ENCODE results near the gene IARS1. TPM values are rescaled to one million over a fixed set of nuclear protein-coding genes. Genes with fewer than 3 reads are reported as not detected.

Gene IARS1
- total and polyA plus RNA-seq, 2 of the 8 experiments (the other 6 are each of a cell fraction or from before 2014, with no cell fraction given) = 74.9 to 243 TPM

DNA sequence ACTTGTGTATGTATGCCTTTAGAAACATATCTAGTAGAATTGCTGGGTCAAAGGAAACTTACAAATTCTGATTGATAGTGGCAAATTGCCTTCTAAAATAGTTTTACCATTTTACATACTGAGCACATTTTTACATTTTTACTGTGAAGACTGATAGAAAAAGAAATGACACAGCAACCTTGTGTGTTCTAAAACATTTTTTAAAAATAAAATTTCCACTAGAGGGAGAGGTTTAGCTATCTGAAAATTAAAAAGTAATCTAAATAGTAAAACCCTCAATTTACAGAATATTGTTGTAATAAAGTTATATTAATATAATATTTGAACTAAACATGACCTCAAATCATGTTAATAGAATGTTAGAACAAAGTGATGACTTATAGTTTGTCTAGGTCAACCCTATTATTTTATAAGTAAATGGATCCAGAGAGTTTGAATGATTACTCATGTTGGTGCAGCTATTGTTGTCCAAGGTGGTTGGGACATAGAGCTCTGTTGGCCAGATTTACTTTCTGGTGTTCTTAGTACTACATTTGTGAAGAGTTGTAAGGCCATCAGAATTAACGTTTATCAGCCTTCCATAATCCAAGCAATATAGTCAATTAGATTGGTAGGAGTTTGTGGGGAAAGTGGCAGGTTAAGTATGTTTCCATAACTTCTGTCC is 49.5 kb upstream of the IARS1 start (continued):
- TF ChIP-seq, protein P1, sequence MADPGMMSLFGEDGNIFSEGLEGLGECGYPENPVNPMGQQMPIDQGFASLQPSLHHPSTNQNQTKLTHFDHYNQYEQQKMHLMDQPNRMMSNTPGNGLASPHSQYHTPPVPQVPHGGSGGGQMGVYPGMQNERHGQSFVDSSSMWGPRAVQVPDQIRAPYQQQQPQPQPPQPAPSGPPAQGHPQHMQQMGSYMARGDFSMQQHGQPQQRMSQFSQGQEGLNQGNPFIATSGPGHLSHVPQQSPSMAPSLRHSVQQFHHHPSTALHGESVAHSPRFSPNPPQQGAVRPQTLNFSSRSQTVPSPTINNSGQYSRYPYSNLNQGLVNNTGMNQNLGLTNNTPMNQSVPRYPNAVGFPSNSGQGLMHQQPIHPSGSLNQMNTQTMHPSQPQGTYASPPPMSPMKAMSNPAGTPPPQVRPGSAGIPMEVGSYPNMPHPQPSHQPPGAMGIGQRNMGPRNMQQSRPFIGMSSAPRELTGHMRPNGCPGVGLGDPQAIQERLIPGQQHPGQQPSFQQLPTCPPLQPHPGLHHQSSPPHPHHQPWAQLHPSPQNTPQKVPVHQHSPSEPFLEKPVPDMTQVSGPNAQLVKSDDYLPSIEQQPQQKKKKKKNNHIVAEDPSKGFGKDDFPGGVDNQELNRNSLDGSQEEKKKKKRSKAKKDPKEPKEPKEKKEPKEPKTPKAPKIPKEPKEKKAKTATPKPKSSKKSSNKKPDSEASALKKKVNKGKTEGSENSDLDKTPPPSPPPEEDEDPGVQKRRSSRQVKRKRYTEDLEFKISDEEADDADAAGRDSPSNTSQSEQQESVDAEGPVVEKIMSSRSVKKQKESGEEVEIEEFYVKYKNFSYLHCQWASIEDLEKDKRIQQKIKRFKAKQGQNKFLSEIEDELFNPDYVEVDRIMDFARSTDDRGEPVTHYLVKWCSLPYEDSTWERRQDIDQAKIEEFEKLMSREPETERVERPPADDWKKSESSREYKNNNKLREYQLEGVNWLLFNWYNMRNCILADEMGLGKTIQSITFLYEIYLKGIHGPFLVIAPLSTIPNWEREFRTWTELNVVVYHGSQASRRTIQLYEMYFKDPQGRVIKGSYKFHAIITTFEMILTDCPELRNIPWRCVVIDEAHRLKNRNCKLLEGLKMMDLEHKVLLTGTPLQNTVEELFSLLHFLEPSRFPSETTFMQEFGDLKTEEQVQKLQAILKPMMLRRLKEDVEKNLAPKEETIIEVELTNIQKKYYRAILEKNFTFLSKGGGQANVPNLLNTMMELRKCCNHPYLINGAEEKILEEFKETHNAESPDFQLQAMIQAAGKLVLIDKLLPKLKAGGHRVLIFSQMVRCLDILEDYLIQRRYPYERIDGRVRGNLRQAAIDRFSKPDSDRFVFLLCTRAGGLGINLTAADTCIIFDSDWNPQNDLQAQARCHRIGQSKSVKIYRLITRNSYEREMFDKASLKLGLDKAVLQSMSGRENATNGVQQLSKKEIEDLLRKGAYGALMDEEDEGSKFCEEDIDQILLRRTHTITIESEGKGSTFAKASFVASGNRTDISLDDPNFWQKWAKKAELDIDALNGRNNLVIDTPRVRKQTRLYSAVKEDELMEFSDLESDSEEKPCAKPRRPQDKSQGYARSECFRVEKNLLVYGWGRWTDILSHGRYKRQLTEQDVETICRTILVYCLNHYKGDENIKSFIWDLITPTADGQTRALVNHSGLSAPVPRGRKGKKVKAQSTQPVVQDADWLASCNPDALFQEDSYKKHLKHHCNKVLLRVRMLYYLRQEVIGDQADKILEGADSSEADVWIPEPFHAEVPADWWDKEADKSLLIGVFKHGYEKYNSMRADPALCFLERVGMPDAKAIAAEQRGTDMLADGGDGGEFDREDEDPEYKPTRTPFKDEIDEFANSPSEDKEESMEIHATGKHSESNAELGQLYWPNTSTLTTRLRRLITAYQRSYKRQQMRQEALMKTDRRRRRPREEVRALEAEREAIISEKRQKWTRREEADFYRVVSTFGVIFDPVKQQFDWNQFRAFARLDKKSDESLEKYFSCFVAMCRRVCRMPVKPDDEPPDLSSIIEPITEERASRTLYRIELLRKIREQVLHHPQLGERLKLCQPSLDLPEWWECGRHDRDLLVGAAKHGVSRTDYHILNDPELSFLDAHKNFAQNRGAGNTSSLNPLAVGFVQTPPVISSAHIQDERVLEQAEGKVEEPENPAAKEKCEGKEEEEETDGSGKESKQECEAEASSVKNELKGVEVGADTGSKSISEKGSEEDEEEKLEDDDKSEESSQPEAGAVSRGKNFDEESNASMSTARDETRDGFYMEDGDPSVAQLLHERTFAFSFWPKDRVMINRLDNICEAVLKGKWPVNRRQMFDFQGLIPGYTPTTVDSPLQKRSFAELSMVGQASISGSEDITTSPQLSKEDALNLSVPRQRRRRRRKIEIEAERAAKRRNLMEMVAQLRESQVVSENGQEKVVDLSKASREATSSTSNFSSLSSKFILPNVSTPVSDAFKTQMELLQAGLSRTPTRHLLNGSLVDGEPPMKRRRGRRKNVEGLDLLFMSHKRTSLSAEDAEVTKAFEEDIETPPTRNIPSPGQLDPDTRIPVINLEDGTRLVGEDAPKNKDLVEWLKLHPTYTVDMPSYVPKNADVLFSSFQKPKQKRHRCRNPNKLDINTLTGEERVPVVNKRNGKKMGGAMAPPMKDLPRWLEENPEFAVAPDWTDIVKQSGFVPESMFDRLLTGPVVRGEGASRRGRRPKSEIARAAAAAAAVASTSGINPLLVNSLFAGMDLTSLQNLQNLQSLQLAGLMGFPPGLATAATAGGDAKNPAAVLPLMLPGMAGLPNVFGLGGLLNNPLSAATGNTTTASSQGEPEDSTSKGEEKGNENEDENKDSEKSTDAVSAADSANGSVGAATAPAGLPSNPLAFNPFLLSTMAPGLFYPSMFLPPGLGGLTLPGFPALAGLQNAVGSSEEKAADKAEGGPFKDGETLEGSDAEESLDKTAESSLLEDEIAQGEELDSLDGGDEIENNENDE (IDR thresholded peaks at IDR 0.05; ENCODE audit: insufficient replicate concordance, low read length) = no peak
- TF ChIP-seq JUN (IDR thresholded peaks at IDR 0.05; ENCODE audit: low read depth, low read length) = no peak
- no peak for TF ChIP-seq BACH1 (IDR thresholded peaks at IDR 0.05; ENCODE audit: low read length)
- no peak for TF ChIP-seq PHF8 (conservative IDR thresholded peaks at IDR 0.05; ENCODE audit: low read depth, low read length)
- no peak for TF ChIP-seq BCL11A (IDR thresholded peaks at IDR 0.05; ENCODE audit: low read depth in 2 of 2, low read length in 2 of 2)
- TF ChIP-seq, protein P2, sequence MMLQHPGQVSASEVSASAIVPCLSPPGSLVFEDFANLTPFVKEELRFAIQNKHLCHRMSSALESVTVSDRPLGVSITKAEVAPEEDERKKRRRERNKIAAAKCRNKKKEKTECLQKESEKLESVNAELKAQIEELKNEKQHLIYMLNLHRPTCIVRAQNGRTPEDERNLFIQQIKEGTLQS (IDR thresholded peaks at IDR 0.05; ENCODE audit: insufficient read depth, low read depth, low read length) = no peak
- TF ChIP-seq RBBP5 (IDR thresholded peaks at IDR 0.05; ENCODE audit: borderline replicate concordance, low read depth, low read length) = no peak
